IMR-90 (cell line): ENCODE results near the gene HYAL2. TPM values are rescaled to one million over a fixed set of nuclear protein-coding genes. Genes with fewer than 3 reads are reported as not detected.
A peak's percentile ranks its signal among the peaks of the same experiment; 100 is the strongest.

ENCODE experiments used
- ATAC-seq: fragments of 200-7000 bp; cut with Tn5 transposase; 2 replicates; pipeline ENCODE4 v1.9.1; 2020; ENCODE audit warnings: low read depth, mild to moderate bottlenecking, moderate library complexity
- BruUV-seq: library from RNA; stranded (reverse); fragments of 400-500 nt; replicated peaks from 2 replicates; lab custom pipeline; 2021; lab: Mats Ljungman, UMichigan
- CTCF ChIA-PET: fragments of 300-600 bp; formaldehyde crosslinking; extraction: SDS; loops from one replicate; lab custom pipeline; 2021; ENCODE audit warnings: antibody characterized with exemption; lab: Yijun Ruan, JAX
- POLR2A ChIA-PET: fragments of 300-600 bp; sonication (Branson Sonifier 250); formaldehyde crosslinking; loops from one replicate; lab custom pipeline; 2022; ENCODE audit warnings: antibody characterized with exemption; ENCODE audit not compliant: unreplicated experiment; lab: Charles Lee
- DNase-seq: peaks from one replicate; pipeline ENCODE4 v3.0.0; 2013
- H2AFZ ChIP-seq: replicated peaks from 2 replicates; pipeline ENCODE3; 2013; ENCODE audit warnings: low read length, mild to moderate bottlenecking; ENCODE audit not compliant: poor library complexity
- H2AK5ac ChIP-seq: 2 replicates; pipeline ENCODE4 v1.6.1; 2013; ENCODE audit warnings: low read depth, low read length, inconsistent platforms
- H2AK9ac ChIP-seq: replicated peaks from 2 replicates; pipeline ENCODE3; 2013; ENCODE audit warnings: mild to moderate bottlenecking, low read depth, low read length, moderate library complexity; ENCODE audit not compliant: poor library complexity
- H2BK120ac ChIP-seq: 2 replicates; pipeline ENCODE4 v1.6.1; 2013; ENCODE audit warnings: low read depth, low read length, inconsistent platforms
- H2BK15ac ChIP-seq: 3 replicates; pipeline ENCODE4 v1.6.1; 2013; ENCODE audit warnings: low read depth, low read length, inconsistent platforms
- H2BK20ac ChIP-seq: 2 replicates; pipeline ENCODE4 v1.6.1; 2013; ENCODE audit warnings: low read depth, mild to moderate bottlenecking, inconsistent platforms, low read length, moderate library complexity
- H2BK5ac ChIP-seq: 2 replicates; pipeline ENCODE4 v1.6.1; 2013; ENCODE audit warnings: mild to moderate bottlenecking, low read depth, low read length, inconsistent platforms; ENCODE audit not compliant: poor library complexity, severe bottlenecking
- H3K14ac ChIP-seq: replicated peaks from 2 replicates; pipeline ENCODE4 v1.6.1; 2013; ENCODE audit warnings: low read depth, low read length, inconsistent platforms
- H3K18ac ChIP-seq: 2 replicates; pipeline ENCODE4 v1.6.1; 2013; ENCODE audit warnings: low read depth, low read length, control low read depth
- H3K23ac ChIP-seq: 2 replicates; pipeline ENCODE4 v1.6.1; 2013; ENCODE audit warnings: low read depth, low read length, inconsistent platforms
- H3K27ac ChIP-seq: 2 replicates; pipeline ENCODE4 v1.5.1; 2013; ENCODE audit warnings: mild to moderate bottlenecking, control low read depth, low read length; ENCODE audit not compliant: insufficient read depth
- H3K27me3 ChIP-seq: 2 replicates; pipeline ENCODE4 v1.6.1; 2013; ENCODE audit warnings: low read length; ENCODE audit not compliant: control insufficient read depth, insufficient read depth
- H3K36me3 ChIP-seq: 2 replicates; pipeline ENCODE4 v1.6.1; 2013; ENCODE audit warnings: low read length, mixed read lengths; ENCODE audit not compliant: control insufficient read depth, insufficient read depth
- H3K4ac ChIP-seq: 2 replicates; pipeline ENCODE4 v1.6.1; 2013; ENCODE audit warnings: low read depth, low read length, inconsistent platforms
- H3K4me1 ChIP-seq: 2 replicates; pipeline ENCODE4 v1.6.1; 2013; ENCODE audit warnings: low read length, mixed read lengths; ENCODE audit not compliant: control insufficient read depth, insufficient read depth
- H3K4me2 ChIP-seq: 2 replicates; pipeline ENCODE4 v1.6.1; 2013; ENCODE audit warnings: low read depth, mild to moderate bottlenecking, control low read depth, low read length, moderate library complexity
- H3K4me3 ChIP-seq: 2 replicates; pipeline ENCODE4 v1.5.1; 2013; ENCODE audit warnings: low read depth, mild to moderate bottlenecking, control low read depth, low read length, moderate library complexity; ENCODE audit not compliant: insufficient read depth
- H3K56ac ChIP-seq: 2 replicates; pipeline ENCODE4 v1.6.1; 2013; ENCODE audit warnings: low read length, inconsistent platforms; ENCODE audit not compliant: insufficient read depth; ENCODE audit errors: extremely low read depth
- H3K79me1 ChIP-seq, 2 experiments: 2 replicates each; pipeline ENCODE4 v1.6.1; 2013; ENCODE audit warnings: low read length in 2 of 2, inconsistent platforms in 1 of 2, low read depth in 1 of 2
- H3K9ac ChIP-seq: 2 replicates; pipeline ENCODE4 v1.6.1; 2013; ENCODE audit warnings: low read depth, low read length, control low read depth
- H3K9me1 ChIP-seq: 2 replicates; pipeline ENCODE4 v1.6.1; 2013; ENCODE audit warnings: low read length, inconsistent platforms; ENCODE audit not compliant: insufficient read depth
- H3K9me3 ChIP-seq: 2 replicates; pipeline ENCODE4 v1.6.1; 2013; ENCODE audit warnings: low read length; ENCODE audit not compliant: control insufficient read depth, insufficient read depth
- H4K20me1 ChIP-seq: 2 replicates; pipeline ENCODE4 v1.6.1; 2013; ENCODE audit warnings: low read length, inconsistent platforms; ENCODE audit not compliant: insufficient read depth
- H4K5ac ChIP-seq: 2 replicates; pipeline ENCODE4 v1.6.1; 2013; ENCODE audit warnings: mild to moderate bottlenecking, low read depth, low read length, control low read depth
- H4K8ac ChIP-seq, 2 experiments: 2 replicates each; pipeline ENCODE4 v1.6.1; 2013; ENCODE audit warnings: low read depth in 2 of 2, low read length in 2 of 2, control low read depth in 1 of 2, inconsistent platforms in 1 of 2
- H4K91ac ChIP-seq: 2 replicates; pipeline ENCODE4 v1.6.1; 2013; ENCODE audit warnings: low read depth, low read length, inconsistent platforms; ENCODE audit not compliant: insufficient read depth
- BHLHE40 ChIP-seq: fragments of 150-350 bp; IDR thresholded peaks from 2 replicates; pipeline ENCODE4 v1.6.1; 2016; ENCODE audit warnings: mild to moderate bottlenecking, low read depth, low read length
- CEBPB ChIP-seq: IDR thresholded peaks from 2 replicates; pipeline ENCODE4 v1.6.1; 2012; ENCODE audit warnings: low read depth, low read length, improper control_type of control experiment
- CHD1 ChIP-seq: IDR thresholded peaks from 2 replicates; pipeline ENCODE4 v1.6.1; 2012; ENCODE audit warnings: low read depth, low read length, improper control_type of control experiment
- ELK1 ChIP-seq: fragments of 150-350 bp; IDR thresholded peaks from 2 replicates; pipeline ENCODE4 v1.6.1; 2016; ENCODE audit warnings: low read depth, mild to moderate bottlenecking, low read length, moderate library complexity, borderline replicate concordance
- MAZ ChIP-seq: IDR thresholded peaks from 2 replicates; pipeline ENCODE4 v1.6.1; 2012; ENCODE audit warnings: low read depth, mild to moderate bottlenecking, low read length, improper control_type of control experiment, moderate library complexity, borderline replicate concordance
- MXI1 ChIP-seq: IDR thresholded peaks from 2 replicates; pipeline ENCODE4 v1.6.1; 2012; ENCODE audit warnings: low read depth, mild to moderate bottlenecking, low read length, moderate library complexity, borderline replicate concordance
- NFE2L2 ChIP-seq: fragments of 150-350 bp; IDR thresholded peaks from 2 replicates; pipeline ENCODE4 v1.6.1; 2016; ENCODE audit warnings: low read depth, mild to moderate bottlenecking, low read length
- RAD21 ChIP-seq: IDR thresholded peaks from 2 replicates; pipeline ENCODE4 v1.6.1; 2012; ENCODE audit warnings: low read length, improper control_type of control experiment
- RFX5 ChIP-seq: IDR thresholded peaks from 2 replicates; pipeline ENCODE4 v1.8.0; 2012; ENCODE audit warnings: low read depth, mild to moderate bottlenecking, low read length, moderate library complexity
- USF2 ChIP-seq: fragments of 150-350 bp; IDR thresholded peaks from 2 replicates; pipeline ENCODE4 v1.6.1; 2017; ENCODE audit warnings: mild to moderate bottlenecking, antibody characterized with exemption, low read length, low read depth
- WGBS, 2 experiments: methylation state at CpG; one replicate each; pipeline versions ENCODE4 v1.1.5 to v1.1.7; 2013; ENCODE audit warnings: missing lambda C conversion rate in 2 of 2; ENCODE audit not compliant: insufficient read length in 1 of 2; ENCODE audit errors: extremely low coverage in 2 of 2; 5-methylcytosine and 5-hydroxymethylcytosine counted together
- dilution Hi-C: fragments of 300-500 bp; cut with HindIII; formaldehyde crosslinking; loops from one replicate; pipeline ENCODE4 v1.14.3; 2018; ENCODE audit warnings: low sequenced_read_pairs; ENCODE audit not compliant: unreplicated experiment
- in situ Hi-C: fragments of 300-500 bp; cut with MboI; formaldehyde crosslinking; loops from 3 replicates; pipeline ENCODE4 v1.14.3; 2019; ENCODE audit warnings: low sequenced_read_pairs, inconsistent platforms, mixed read lengths
- intact Hi-C: fragments of 100-400 bp; cut with micrococcal nuclease; formaldehyde crosslinking; loops from 2 replicates; pipeline ENCODE4 v1.10.0; 2022
- polyA plus RNA-seq, 3 experiments: library from polyadenylated mRNA; depleted of rRNA; stranded (reverse); fragments of >200 nt; gene quantifications; 2 replicates each; pipeline ENCODE4 v1.2.3, GENCODE V29; 2012; ENCODE audit warnings: low replicate concordance in 1 of 3
- total RNA-seq: library from RNA; depleted of rRNA; stranded (reverse); fragments of >200 nt; gene quantifications from 2 replicates; pipeline ENCODE4 v1.2.3, GENCODE V29; 2012

The HYAL2 gene
- total and polyA plus RNA-seq, 2 of the 4 experiments (the other 2 are of a cell fraction) = 56.8 to 104 TPM

- TF ChIP-seq MAZ (peak; percentile 11; the same call in 1 of the 2 replicates), RAD21 (no peak), NFE2L2 (no peak)
These were observed 5.6 kb upstream of the HYAL2 start, which contains the start of gene TUSC2 (continued) for GRCh38 chr3:50327943-50328691.

- WGBS, 2 experiments = no CpG with 5 or more reads among the region's 4 CpGs
These were observed 4.6 kb upstream of the HYAL2 start for GRCh38 chr3:50327129-50327528.

More at GRCh38 chr3:50327129-50327528, 4.6 kb upstream of the HYAL2 start:
- Histone ChIP-seq H3K4ac (peak overlapping the region; percentile 27; the same call in 1 of the 2 replicates), H3K9me3 (no peaks in the 10 kb centered on the region), H3K27ac (no peak overlapping the region; the same call in 1 of the 2 replicates), H3K23ac (no peak overlapping the region), H3K79me1 (peaks cover 32 to 45% of the 10 kb centered on the region in 2 experiments), H4K91ac (no peak overlapping the region), H4K5ac (no peak overlapping the region), H3K4me1 (peaks cover 11% of the 10 kb centered on the region), H4K8ac (peak overlapping the region in 1 of 2 experiments; percentile 34; a peak in 1 of 4 replicates), H2BK120ac (no peak overlapping the region), H3K9me1 (no peaks in the 10 kb centered on the region), H3K56ac (no peak overlapping the region), H4K20me1 (peaks cover 18% of the 10 kb centered on the region), H3K27me3 (no peaks in the 10 kb centered on the region), H3K9ac (peak overlapping the region; percentile 82; the same call in 1 of the 2 replicates), H3K36me3 (peaks cover 31% of the 10 kb centered on the region), H2AK9ac (peak overlapping the region; percentile 92), H3K4me3 (peak overlapping the region; percentile 67), H3K14ac (no peak overlapping the region), H2AFZ (no peak overlapping the region), H2BK15ac (no peak overlapping the region), H2BK5ac (no peak overlapping the region), H3K18ac (no peak overlapping the region), H2BK20ac (no peak overlapping the region), H2AK5ac (peak overlapping the region; percentile 68; the same call in 1 of the 2 replicates), H3K4me2 (peak overlapping the region; percentile 99)
- DNase-seq (no peak), ATAC-seq (no peak)
- ChIA-PET POLR2A (no interaction called here), CTCF (interaction anchor here (1.4 kb wide), 1 partner anchor 132 kb away, joined by 3 read pairs; no protein-coding TSS in a partner anchor)
- no peak for TF ChIP-seq MXI1
- TF ChIP-seq BHLHE40 = no peak
- TF ChIP-seq USF2 = no peak
- no peak for TF ChIP-seq ELK1
- no peak for TF ChIP-seq CHD1
- no peak for TF ChIP-seq CEBPB
- no peak for TF ChIP-seq MAZ
- no peak for TF ChIP-seq RFX5
- BruUV-seq = no TSS peak
- dilution Hi-C loops = no loop called here
- intact Hi-C loops = no loop called here
- in situ Hi-C loops = loop anchor here (25.0 kb wide), 3 partner anchors 1060 to 1835 kb away; partner anchors contain the start of genes ABHD14B, GPR62, MANF and PCBP4
